PC-3 (cell line): Measurements from ENCODE around the gene CARMIL1.

Experiments used
- EZH2 ChIP-seq: fragments of 300-600 bp; sonication (generic); IDR thresholded peaks from one replicate; pipeline ENCODE4 v1.6.1; 2017; ENCODE audit warnings: antibody characterized with exemption, mild to moderate bottlenecking, low read length; ENCODE audit not compliant: unreplicated experiment
- EZH2phosphoT487 ChIP-seq: fragments of 300-600 bp; sonication (generic); IDR thresholded peaks from 2 replicates; pipeline ENCODE4 v1.6.1; 2018; ENCODE audit warnings: mild to moderate bottlenecking, antibody characterized with exemption, low read length, borderline replicate concordance
- TF ChIP-seq, protein P1 (sequence below): fragments of 300-600 bp; sonication (generic); conservative IDR thresholded peaks from 2 replicates; pipeline ENCODE4 v1.5.1; 2017; ENCODE audit warnings: antibody characterized with exemption, low read depth, mild to moderate bottlenecking, low read length

DNA sequence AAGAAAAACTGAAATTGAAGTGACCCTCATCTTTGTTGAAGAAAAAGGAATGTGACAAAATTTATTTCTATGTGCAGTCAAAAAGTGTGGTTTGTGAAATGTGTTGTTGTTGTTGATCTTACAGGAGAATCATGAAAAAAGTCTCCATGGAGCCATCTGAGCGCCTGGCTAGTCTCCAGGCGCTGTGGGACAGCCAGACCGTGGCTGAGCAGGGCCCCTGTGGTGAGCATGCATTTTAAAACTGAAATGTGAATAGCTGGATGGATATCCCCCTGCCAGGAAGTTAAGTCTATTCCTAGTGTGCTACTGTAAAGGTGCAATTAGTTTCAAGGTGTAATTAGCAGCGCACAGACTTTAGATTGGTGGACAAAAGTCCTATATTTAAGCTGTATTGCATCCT is 170.6 kb downstream of the CARMIL1 start:
- TF ChIP-seq, protein P1, sequence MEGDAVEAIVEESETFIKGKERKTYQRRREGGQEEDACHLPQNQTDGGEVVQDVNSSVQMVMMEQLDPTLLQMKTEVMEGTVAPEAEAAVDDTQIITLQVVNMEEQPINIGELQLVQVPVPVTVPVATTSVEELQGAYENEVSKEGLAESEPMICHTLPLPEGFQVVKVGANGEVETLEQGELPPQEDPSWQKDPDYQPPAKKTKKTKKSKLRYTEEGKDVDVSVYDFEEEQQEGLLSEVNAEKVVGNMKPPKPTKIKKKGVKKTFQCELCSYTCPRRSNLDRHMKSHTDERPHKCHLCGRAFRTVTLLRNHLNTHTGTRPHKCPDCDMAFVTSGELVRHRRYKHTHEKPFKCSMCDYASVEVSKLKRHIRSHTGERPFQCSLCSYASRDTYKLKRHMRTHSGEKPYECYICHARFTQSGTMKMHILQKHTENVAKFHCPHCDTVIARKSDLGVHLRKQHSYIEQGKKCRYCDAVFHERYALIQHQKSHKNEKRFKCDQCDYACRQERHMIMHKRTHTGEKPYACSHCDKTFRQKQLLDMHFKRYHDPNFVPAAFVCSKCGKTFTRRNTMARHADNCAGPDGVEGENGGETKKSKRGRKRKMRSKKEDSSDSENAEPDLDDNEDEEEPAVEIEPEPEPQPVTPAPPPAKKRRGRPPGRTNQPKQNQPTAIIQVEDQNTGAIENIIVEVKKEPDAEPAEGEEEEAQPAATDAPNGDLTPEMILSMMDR: no peak
- no peak for TF ChIP-seq EZH2
- TF ChIP-seq EZH2phosphoT487: no peak
